ENCODE measurements around the gene ABCC1.
"Not testable (repeated sequence)": the region's sequence is repeated elsewhere in the genome, so short reads cannot be mapped to it uniquely, and the experiment has no call there.

The ABCC1 gene

DNA sequence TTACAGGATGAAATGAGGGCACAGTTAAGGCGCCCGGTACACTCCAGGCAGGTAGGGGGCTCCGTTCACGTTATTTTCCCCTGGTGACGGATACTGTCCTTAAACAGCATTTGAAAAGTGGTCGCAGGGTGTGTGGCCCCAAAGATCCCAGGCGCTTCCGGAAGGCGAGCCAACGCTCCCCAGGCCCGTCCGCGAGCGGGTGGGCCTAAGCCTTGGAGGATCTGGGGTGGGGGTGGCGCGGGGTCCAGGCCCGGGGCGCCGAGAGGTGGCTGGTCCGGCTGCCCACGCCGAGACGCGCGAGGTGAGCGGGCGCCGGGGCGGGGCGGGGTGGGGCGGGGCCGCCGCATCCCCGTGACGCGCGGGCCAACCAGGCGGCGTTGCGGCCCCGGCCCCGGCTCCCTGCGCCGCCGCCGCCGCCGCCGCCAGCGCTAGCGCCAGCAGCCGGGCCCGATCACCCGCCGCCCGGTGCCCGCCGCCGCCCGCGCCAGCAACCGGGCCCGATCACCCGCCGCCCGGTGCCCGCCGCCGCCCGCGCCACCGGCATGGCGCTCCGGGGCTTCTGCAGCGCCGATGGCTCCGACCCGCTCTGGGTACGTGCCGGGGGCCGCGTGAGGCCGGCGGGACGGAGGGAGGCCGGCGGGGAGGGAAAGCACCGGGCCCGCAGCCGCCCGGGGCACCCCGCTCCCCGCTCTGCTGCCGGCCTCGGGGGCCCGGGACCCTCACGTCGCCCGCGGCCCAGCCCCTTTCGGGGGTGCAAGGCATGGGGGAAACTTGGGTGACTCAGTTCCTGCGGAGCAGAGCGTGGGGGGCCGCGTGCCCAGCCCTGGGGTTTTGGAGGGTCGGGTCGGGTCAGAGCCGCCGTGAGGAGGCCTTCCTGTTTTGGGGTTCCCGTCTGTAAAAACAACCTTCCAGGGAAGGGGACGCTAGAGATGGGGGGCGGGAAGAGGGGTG, at the start of gene ABCC1:
TSS of gene ABCC1 (plus strand) at position 407 of the 951 bp plus-strand sequence. CDS start at position 543, 136 bp downstream.
- DNase-seq = peak in 1 of 2 experiments; percentile 33

GRCh38 chr16:15900357-15900756, 49.1 kb upstream of the ABCC1 start:
- DNase-seq = no peak

GRCh38 chr16:15900901-15901500, 48.4 kb upstream of the ABCC1 start:
- no peak for DNase-seq

- no peak for DNase-seq
Measured at GRCh38 chr16:15903960-15904359, 45.5 kb upstream of the ABCC1 start.

- no peak for DNase-seq
Measured at GRCh38 chr16:15906439-15906838, 43.0 kb upstream of the ABCC1 start.

- peak; percentile 77 to 82 for DNase-seq
Measured at GRCh38 chr16:15907863-15908478, 41.4 kb upstream of the ABCC1 start.

GRCh38 chr16:15911198-15911597, 38.2 kb upstream of the ABCC1 start:
- no peak for DNase-seq

- DNase-seq = no peak
Measured at GRCh38 chr16:15913046-15913698, 36.2 kb upstream of the ABCC1 start.

- DNase-seq = no peak
Measured at GRCh38 chr16:15915555-15916081, 33.8 kb upstream of the ABCC1 start.

DNA sequence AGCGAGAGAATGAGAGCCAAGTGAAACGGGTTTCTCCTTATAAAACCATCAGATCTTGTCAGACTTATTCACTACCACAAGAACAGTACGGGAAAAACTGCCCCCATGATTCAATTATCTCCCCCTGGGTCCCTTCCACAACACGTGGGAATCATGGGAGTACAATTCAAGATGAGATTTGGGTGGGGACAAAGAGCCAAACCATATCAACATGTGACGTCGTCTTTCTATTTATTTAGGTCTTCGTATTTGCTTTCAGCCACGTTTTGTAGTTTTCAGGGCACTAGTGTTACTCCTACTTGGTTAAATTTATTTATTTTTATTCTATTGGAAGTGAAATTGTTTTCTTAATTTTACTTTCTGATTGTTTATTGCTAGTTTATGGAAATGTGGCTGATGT, 33.1 kb upstream of the ABCC1 start:
- no peak for DNase-seq

GRCh38 chr16:15918314-15918713, 31.1 kb upstream of the ABCC1 start:
- DNase-seq = not testable (repeated sequence)

GRCh38 chr16:15919331-15919730, 30.1 kb upstream of the ABCC1 start:
- DNase-seq = no peak

DNA sequence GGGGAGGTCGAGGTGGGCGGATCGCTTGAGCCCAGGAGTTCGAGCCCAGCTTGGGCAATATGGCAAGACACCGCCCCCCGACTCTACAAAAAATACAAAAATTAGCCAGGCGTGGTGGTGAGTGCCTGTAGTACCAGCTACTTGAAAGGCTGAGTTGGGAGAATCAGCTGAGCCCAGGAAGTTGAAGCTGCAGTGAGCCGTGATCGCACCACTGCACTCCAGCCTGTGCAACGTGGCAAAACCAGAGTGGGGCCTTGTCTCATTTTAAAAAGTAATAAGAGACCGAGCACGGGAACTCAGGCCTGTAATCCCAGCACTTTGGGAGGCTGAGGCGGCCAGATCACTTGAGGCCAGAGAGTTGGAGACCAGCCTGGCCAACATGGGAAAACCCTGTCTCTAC, 24.4 kb upstream of the ABCC1 start:
- DNase-seq = no peak

DNA sequence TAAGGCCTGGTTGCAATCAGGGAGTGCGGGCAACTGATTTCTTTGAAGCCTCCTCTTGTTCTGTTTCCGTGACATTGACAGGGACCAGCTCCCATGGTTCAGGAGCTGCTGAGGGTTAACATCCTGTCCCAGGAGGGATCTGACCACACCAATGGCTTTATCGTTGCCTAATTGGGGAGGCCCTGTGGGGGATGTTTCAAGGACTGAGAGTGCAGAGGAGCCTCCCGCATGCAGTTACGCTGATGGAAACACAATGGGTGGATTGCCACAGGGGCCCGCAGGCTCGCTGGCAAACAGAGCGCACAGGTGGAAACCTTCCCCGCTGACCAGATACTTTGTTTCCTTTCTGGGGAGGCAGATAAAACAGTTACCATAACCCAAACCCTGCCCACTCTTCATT, 23.8 kb upstream of the ABCC1 start:
- DNase-seq = no peak

- no peak for DNase-seq
Measured at GRCh38 chr16:15928261-15929104, 20.9 kb upstream of the ABCC1 start.

GRCh38 chr16:15932939-15933338, 16.5 kb upstream of the ABCC1 start:
- no peak for DNase-seq

- no peak for DNase-seq
Measured at GRCh38 chr16:15933781-15934180, 15.6 kb upstream of the ABCC1 start.

- no peak for DNase-seq
Measured at GRCh38 chr16:15934991-15935390, 14.4 kb upstream of the ABCC1 start.

GRCh38 chr16:15936809-15937208, 12.6 kb upstream of the ABCC1 start:
- DNase-seq = not testable (repeated sequence)

DNA sequence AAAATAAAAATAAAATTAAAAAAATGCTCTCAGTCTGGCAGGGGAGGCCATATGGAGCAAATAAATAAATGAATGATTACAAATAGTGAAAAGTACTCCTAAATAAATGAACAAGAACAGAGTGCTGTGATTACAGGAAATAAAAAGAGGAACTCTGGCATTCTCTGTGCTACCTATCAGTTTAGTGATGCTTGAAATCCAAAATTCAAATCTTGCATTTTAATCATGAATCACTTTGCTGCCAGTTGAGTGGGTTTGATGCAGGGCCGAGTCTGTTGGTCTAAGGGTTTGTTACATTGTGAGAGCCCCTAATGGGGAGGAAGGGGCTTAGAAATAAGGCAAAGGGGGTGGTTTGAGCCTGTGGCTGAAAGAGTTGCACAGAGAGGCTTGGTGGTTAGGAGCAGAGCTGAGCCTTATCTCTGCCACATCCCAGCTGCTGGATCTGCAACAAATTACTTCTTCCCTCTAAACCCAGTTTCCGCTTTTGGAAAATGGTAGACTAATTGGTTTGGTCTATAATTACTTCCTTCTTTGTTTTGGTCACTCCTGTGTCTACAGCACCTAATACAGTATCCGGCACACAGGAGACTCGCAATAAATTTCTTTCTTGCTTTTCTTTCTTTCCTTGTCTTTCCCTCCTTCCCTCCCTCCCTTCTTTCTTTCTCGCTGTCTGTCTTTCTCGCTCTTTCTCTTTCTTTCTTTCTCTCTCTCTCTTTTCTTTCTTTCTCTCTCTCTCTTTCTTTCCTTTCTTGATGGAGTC, 6.3 kb upstream of the ABCC1 start:
- no peak for DNase-seq
